HepG2 (cell line): ENCODE measurements around the gene CARS1. TPM values are rescaled to one million over a fixed set of nuclear protein-coding genes. Genes with fewer than 3 reads are reported as not detected.

ENCODE experiments used
- ATAC-seq: fragments of 200-7000 bp; cut with Tn5 transposase; 3 replicates; pipeline ENCODE4 v1.9.1; 2020; ENCODE audit warnings: mild to moderate bottlenecking, moderate library complexity
- BruUV-seq: library from RNA; stranded (reverse); fragments of 400-500 nt; replicated peaks from 2 replicates; lab custom pipeline; 2021; lab: Mats Ljungman, UMichigan
- CTCF ChIA-PET: fragments of 300-600 bp; formaldehyde crosslinking; extraction: SDS; loops from one replicate; lab custom pipeline; 2021; ENCODE audit warnings: low total read pairs, inconsistent platforms, low intra/inter-chr PET ratio; lab: Yijun Ruan, JAX
- POLR2A ChIA-PET: fragments of 350-600 bp; sonication (Branson Sonifier 250); formaldehyde crosslinking; loops from one replicate; lab custom pipeline; 2020; ENCODE audit warnings: antibody characterized with exemption, inconsistent platforms; lab: Yijun Ruan, JAX
- DNase-seq: peaks from one replicate; pipeline ENCODE4 v3.0.0-alpha.2; 2015; ENCODE audit warnings: low spot score
- FAIRE-seq: peaks from 3 replicates; lab custom pipeline; 2011; peaks lifted over from hg19 to GRCh38; lab: Jason Lieb, UNC
- H2AFZ ChIP-seq: one replicate; pipeline ENCODE4 v1.6.1; 2011; ENCODE audit warnings: low read length, inconsistent platforms
- H3K27ac ChIP-seq: fragments of 300-600 bp; 3 replicates; pipeline ENCODE4 v1.8.0; 2011; ENCODE audit warnings: mixed run types, mild to moderate bottlenecking, mixed read lengths, low read length, inconsistent platforms; ENCODE audit not compliant: insufficient read depth; ENCODE audit errors: extremely low read length
- H3K27me3 ChIP-seq, 2 experiments: fragments of 200-600 bp in 1 of 2; 2 replicates in 1 of 2; 3 replicates in 1 of 2; pipeline versions ENCODE4 v1.6.0 to v1.8.0; 2011; ENCODE audit warnings: low read length in 2 of 2, mild to moderate bottlenecking in 2 of 2, moderate library complexity in 2 of 2, inconsistent platforms in 1 of 2; ENCODE audit not compliant: insufficient read depth in 2 of 2, control insufficient read depth in 1 of 2
- H3K36me3 ChIP-seq, 2 experiments: fragments of 200-600 bp in 1 of 2; replicated peaks in 1 of 2; 2 replicates in 1 of 2; 3 replicates in 1 of 2; pipeline versions ENCODE4 v1.5.1 to v1.8.0; 2011; ENCODE audit warnings: low read length in 2 of 2, inconsistent platforms in 1 of 2; ENCODE audit not compliant: insufficient read depth in 2 of 2, control insufficient read depth in 1 of 2
- H3K4me1 ChIP-seq: 2 replicates; pipeline ENCODE4 v1.5.1; 2012; ENCODE audit warnings: low read length, inconsistent platforms; ENCODE audit not compliant: insufficient read depth
- H3K4me2 ChIP-seq: 2 replicates; pipeline ENCODE4 v1.6.0; 2011; ENCODE audit warnings: low read depth, low read length, inconsistent platforms
- H3K4me3 ChIP-seq, 3 experiments: fragments of 200-600 bp in 1 of 3; sonication (generic), shearing (Covaris generic) in 1 of 3; replicated peaks in 1 of 3; 2 replicates each; pipeline ENCODE4 v1.5.1; 2011 to 2016; ENCODE audit warnings: low read length in 3 of 3, inconsistent platforms in 2 of 3, low read depth in 2 of 3, mild to moderate bottlenecking in 2 of 3, control low read depth in 1 of 3, mixed read lengths in 1 of 3; ENCODE audit not compliant: insufficient read depth in 1 of 3
- H3K79me2 ChIP-seq: one replicate; pipeline ENCODE4 v1.6.1; 2011; ENCODE audit warnings: low read length, inconsistent platforms; ENCODE audit not compliant: insufficient read depth
- H3K9ac ChIP-seq: 2 replicates; pipeline ENCODE4 v1.6.0; 2011; ENCODE audit warnings: mild to moderate bottlenecking, low read depth, low read length, inconsistent platforms; ENCODE audit not compliant: insufficient read depth
- H3K9me3 ChIP-seq: 2 replicates; pipeline ENCODE4 v1.5.1; 2012; ENCODE audit warnings: mild to moderate bottlenecking, low read length
- H4K20me1 ChIP-seq: 2 replicates; pipeline ENCODE4 v1.6.0; 2011; ENCODE audit warnings: inconsistent platforms, mild to moderate bottlenecking, low read length, moderate library complexity; ENCODE audit not compliant: insufficient read depth
- CEBPB ChIP-seq: IDR thresholded peaks from 2 replicates; pipeline ENCODE4 v1.6.1; 2011; ENCODE audit warnings: low read depth, low read length, improper control_type of control experiment, borderline replicate concordance
- ELK4 ChIP-seq: sonication (generic); formaldehyde crosslinking; IDR thresholded peaks from 2 replicates; pipeline ENCODE4 v1.9.0; 2021; ENCODE audit warnings: missing genetic modification reagents, borderline replicate concordance
- GTF2F1 ChIP-seq: fragments of 150-350 bp; IDR thresholded peaks from 2 replicates; pipeline ENCODE4 v1.6.1; 2014; ENCODE audit warnings: low read length
- SNAPC4 ChIP-seq: sonication (generic); formaldehyde crosslinking; IDR thresholded peaks from 2 replicates; pipeline ENCODE4 v1.4.0; 2020; ENCODE audit warnings: mild to moderate bottlenecking, missing genetic modification reagents
- U2AF1 ChIP-seq: fragments of 200-400 bp; formaldehyde crosslinking; optimal IDR thresholded peaks from 2 replicates; pipeline ENCODE3; 2017; ENCODE audit warnings: mild to moderate bottlenecking, low read depth, low read length
- ZNF121 ChIP-seq: sonication (generic); formaldehyde crosslinking; IDR thresholded peaks from 2 replicates; pipeline ENCODE4 v1.5.0; 2020; ENCODE audit warnings: mild to moderate bottlenecking, missing genetic modification reagents
- ZNF33A ChIP-seq: sonication (generic); formaldehyde crosslinking; IDR thresholded peaks from 2 replicates; pipeline ENCODE4 v1.5.1; 2020; ENCODE audit warnings: missing genetic modification reagents, mild to moderate bottlenecking, moderate library complexity, borderline replicate concordance
- WGBS: methylation state at CpG from one replicate; pipeline ENCODE4 v1.1.6; 2017; ENCODE audit warnings: low lambda C conversion rate; 5-methylcytosine and 5-hydroxymethylcytosine counted together
- in situ Hi-C: cut with HindIII; loops from 2 replicates; pipeline ENCODE4 v1.10.0; 2017; ENCODE audit warnings: low pct_unique_long_range_greater_than_20kb; ENCODE audit not compliant: extremely low pct_ligation_motif_present
- intact Hi-C: fragments of 100-400 bp; cut with micrococcal nuclease; formaldehyde crosslinking; loops from one replicate; pipeline ENCODE4 v1.10.0; 2022; ENCODE audit not compliant: unreplicated experiment
- polyA plus RNA-seq, 8 experiments: library from polyadenylated mRNA; depleted of rRNA in 3 of 8; stranded (reverse) in 7 of 8; unstranded in 1 of 8; fragments of >200 nt; fragmentation: Illumina TruSeq in 4 of 8; extraction: Trizol in 4 of 8; gene quantifications; 2 replicates each; pipeline versions ENCODE4 v1.2.1 to v1.2.3, GENCODE V29; 2011 to 2016; ENCODE audit warnings: low read depth in 4 of 8, missing spikeins in 1 of 8, mixed read lengths in 1 of 8; ENCODE audit not compliant: insufficient read depth in 1 of 8
- total RNA-seq, 5 experiments: library from RNA; depleted of rRNA; stranded (reverse); fragments of >200 nt; fragmentation: Illumina TruSeq; extraction: Trizol; gene quantifications; 2 replicates each; pipeline ENCODE4 v1.2.3, GENCODE V29; 2016; ENCODE audit warnings: low read depth in 1 of 5
- TF ChIP-seq, protein P1 (sequence below): sonication (generic); formaldehyde crosslinking; conservative IDR thresholded peaks from 2 replicates; pipeline ENCODE4 v1.4.0; 2020; ENCODE audit warnings: missing genetic modification reagents

Gene CARS1
- total and polyA plus RNA-seq, 2 of the 13 experiments (the other 11 are each of a cell fraction or from before 2014, with no cell fraction given): 33.8 to 47.0 TPM

DNA sequence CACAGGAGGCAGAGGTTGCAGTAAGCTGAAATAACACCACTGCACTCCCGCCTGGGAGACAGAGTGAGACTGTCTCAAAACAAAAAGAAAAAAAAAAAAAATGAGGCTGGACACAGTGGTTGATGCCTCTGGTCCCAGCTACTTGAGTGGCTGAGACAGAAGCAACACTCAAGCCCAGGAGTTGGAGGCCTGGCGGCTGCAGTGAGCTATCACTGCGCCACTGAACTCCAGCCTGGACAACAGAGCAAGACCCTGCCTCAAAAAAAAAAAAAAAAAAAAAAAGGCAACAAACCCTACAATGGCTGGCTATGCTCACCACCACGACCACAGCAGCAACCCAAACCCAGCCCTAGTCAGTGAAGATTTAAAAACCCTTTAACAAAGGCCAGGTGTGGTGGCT is 73.3 kb downstream of the CARS1 start:
- POLR2A ChIA-PET: no interaction called here

GRCh38 chr11:2982214-2982613 is 75.0 kb downstream of the CARS1 start:
- WGBS: 87% methylated on average over 2 of the region's 2 CpGs
- intact Hi-C loops (no loop called here), in situ Hi-C loops (no loop called here)
- no peak overlapping the region for H3K9ac ChIP-seq
- H3K27me3 ChIP-seq: no peaks in the 10 kb centered on the region
- DNase-seq (no peak), ATAC-seq (no peak), FAIRE-seq (no peak)
- H4K20me1 ChIP-seq: peaks cover 87% of the 10 kb centered on the region
- peaks cover 55% of the 10 kb centered on the region for H3K4me1 ChIP-seq
- peaks cover 10 to 33% of the 10 kb centered on the region in 2 experiments; a peak in 4 of 5 replicates for H3K36me3 ChIP-seq
- ChIA-PET CTCF (no interaction called here), POLR2A (no interaction called here)
- H2AFZ ChIP-seq: no peak overlapping the region
- BruUV-seq: no TSS peak
- H3K4me2 ChIP-seq: no peak overlapping the region
- peaks cover 97% of the 10 kb centered on the region for H3K79me2 ChIP-seq
- no peaks in the 10 kb centered on the region for H3K9me3 ChIP-seq
- H3K4me3 ChIP-seq: no peak overlapping the region
- peak overlapping the region; percentile 0 for H3K27ac ChIP-seq
- TF ChIP-seq SNAPC4 (no peak), U2AF1 (no peak), ZNF33A (CRISPR knock-in tag) (no peak), GTF2F1 (no peak), ELK4 (CRISPR knock-in tag) (no peak), CEBPB (peak; percentile 4; the same call in 1 of the 2 replicates)

More for the DNA sequence above, 73.3 kb downstream of the CARS1 start:
- no peak overlapping the region for H3K4me2 ChIP-seq
- peaks cover 96% of the 10 kb centered on the region for H3K79me2 ChIP-seq
- WGBS: 69% methylated on average over 4 of the region's 4 CpGs
- peak; percentile 74 for TF ChIP-seq ZNF121 (CRISPR knock-in tag)
- TF ChIP-seq, protein P1, sequence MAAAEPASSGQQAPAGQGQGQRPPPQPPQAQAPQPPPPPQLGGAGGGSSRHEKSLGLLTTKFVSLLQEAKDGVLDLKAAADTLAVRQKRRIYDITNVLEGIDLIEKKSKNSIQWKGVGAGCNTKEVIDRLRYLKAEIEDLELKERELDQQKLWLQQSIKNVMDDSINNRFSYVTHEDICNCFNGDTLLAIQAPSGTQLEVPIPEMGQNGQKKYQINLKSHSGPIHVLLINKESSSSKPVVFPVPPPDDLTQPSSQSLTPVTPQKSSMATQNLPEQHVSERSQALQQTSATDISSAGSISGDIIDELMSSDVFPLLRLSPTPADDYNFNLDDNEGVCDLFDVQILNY: no peak
- in situ Hi-C loops (no loop called here), intact Hi-C loops (no loop called here)
- no peak for ATAC-seq
- no peak for FAIRE-seq
- no peaks in the 10 kb centered on the region for H3K9me3 ChIP-seq
- H3K27me3 ChIP-seq: no peaks in the 10 kb centered on the region
- DNase-seq: no peak
- H2AFZ ChIP-seq: no peak overlapping the region
- H3K4me1 ChIP-seq: peaks cover 72% of the 10 kb centered on the region
- H4K20me1 ChIP-seq: peaks cover 92% of the 10 kb centered on the region
- no peak overlapping the region for H3K27ac ChIP-seq
- BruUV-seq: no TSS peak
- CTCF ChIA-PET: no interaction called here
- H3K9ac ChIP-seq: no peak overlapping the region
- peaks cover 8 to 19% of the 10 kb centered on the region in 2 experiments; a peak in 3 of 5 replicates for H3K36me3 ChIP-seq
- H3K4me3 ChIP-seq: no peak overlapping the region
